HepG2 (cell line): ENCODE measurements around the gene SLC25A20. TPM values are rescaled to one million over a fixed set of nuclear protein-coding genes. Genes with fewer than 3 reads are reported as not detected.

Source experiments
- CREM ChIP-seq, 2 experiments: sonication (generic) in 1 of 2; formaldehyde crosslinking in 1 of 2; IDR thresholded peaks; 2 replicates each; pipeline versions ENCODE4 v1.4.0 to v1.6.1; 2016 to 2020; ENCODE audit warnings: antibody characterized with exemption in 1 of 2, mild to moderate bottlenecking in 1 of 2, missing genetic modification reagents in 1 of 2
- GABPB1 ChIP-seq: IDR thresholded peaks from 2 replicates; pipeline ENCODE4 v1.6.1; 2016; ENCODE audit warnings: mild to moderate bottlenecking, missing genetic modification reagents, moderate library complexity, missing compliant biosample characterization
- JUNB ChIP-seq: sonication (generic); formaldehyde crosslinking; IDR thresholded peaks from 2 replicates; pipeline ENCODE4 v1.8.0; 2022; ENCODE audit warnings: missing genetic modification reagents, mild to moderate bottlenecking, borderline replicate concordance
- KAT7 ChIP-seq: IDR thresholded peaks from 2 replicates; pipeline ENCODE4 v1.6.1; 2018; ENCODE audit warnings: borderline replicate concordance, missing compliant biosample characterization
- KLF16 ChIP-seq, 2 experiments: sonication (generic) in 1 of 2; formaldehyde crosslinking in 1 of 2; IDR thresholded peaks; 2 replicates each; pipeline versions ENCODE4 v1.6.1 to v1.8.0; 2016 to 2023; ENCODE audit warnings: missing genetic modification reagents in 2 of 2, missing compliant biosample characterization in 1 of 2
- KLF6 ChIP-seq: IDR thresholded peaks from 2 replicates; pipeline ENCODE4 v1.8.0; 2016; ENCODE audit warnings: missing biosample characterization, missing genetic modification reagents
- MIER3 ChIP-seq: IDR thresholded peaks from 2 replicates; pipeline ENCODE4 v1.6.1; 2016; ENCODE audit warnings: missing compliant biosample characterization, borderline replicate concordance
- MXD4 ChIP-seq: IDR thresholded peaks from 2 replicates; pipeline ENCODE4 v1.6.1; 2016; ENCODE audit warnings: mild to moderate bottlenecking, missing biosample characterization, missing genetic modification reagents
- MXI1 ChIP-seq: IDR thresholded peaks from 3 replicates; pipeline ENCODE4 v1.6.1; 2012; ENCODE audit warnings: low read depth, low read length, inconsistent platforms, borderline replicate concordance
- NR2F2 ChIP-seq: IDR thresholded peaks from 2 replicates; pipeline ENCODE4 v1.6.1; 2012; ENCODE audit warnings: low read depth, inconsistent platforms, borderline replicate concordance
- POLR2A ChIP-seq, 2 experiments: IDR thresholded peaks; 2 replicates each; pipeline ENCODE4 v1.6.1; 2011; ENCODE audit warnings: low read depth in 2 of 2, low read length in 2 of 2, mild to moderate bottlenecking in 1 of 2, moderate library complexity in 1 of 2; ENCODE audit not compliant: insufficient read depth in 1 of 2
- XBP1 ChIP-seq: sonication (generic); formaldehyde crosslinking; IDR thresholded peaks from 2 replicates; pipeline ENCODE4 v1.5.0; 2020; ENCODE audit warnings: missing genetic modification reagents
- YEATS4 ChIP-seq: sonication (generic); formaldehyde crosslinking; IDR thresholded peaks from 2 replicates; pipeline ENCODE4 v1.4.0; 2020; ENCODE audit warnings: missing genetic modification reagents, borderline replicate concordance
- ZBTB3 ChIP-seq: sonication (generic); formaldehyde crosslinking; IDR thresholded peaks from 2 replicates; pipeline ENCODE4 v1.4.0; 2020; ENCODE audit warnings: low read depth, mild to moderate bottlenecking, moderate library complexity, missing genetic modification reagents, borderline replicate concordance
- ZFX ChIP-seq: sonication (generic); formaldehyde crosslinking; IDR thresholded peaks from 2 replicates; pipeline ENCODE4 v1.4.0; 2020; ENCODE audit warnings: mild to moderate bottlenecking, low read depth, missing genetic modification reagents, moderate library complexity
- ZMAT3 ChIP-seq: sonication (generic); formaldehyde crosslinking; conservative IDR thresholded peaks from 2 replicates; pipeline ENCODE4 v1.7.0; 2021; ENCODE audit warnings: missing genetic modification reagents
- ZNF12 ChIP-seq: sonication (generic); formaldehyde crosslinking; IDR thresholded peaks from 2 replicates; pipeline ENCODE4 v1.5.0; 2020; ENCODE audit warnings: missing genetic modification reagents
- ZNF350 ChIP-seq: sonication (generic); formaldehyde crosslinking; IDR thresholded peaks from 2 replicates; pipeline ENCODE4 v1.4.0; 2020; ENCODE audit warnings: mild to moderate bottlenecking, low read depth, missing genetic modification reagents, borderline replicate concordance
- polyA plus RNA-seq, 8 experiments: library from polyadenylated mRNA; depleted of rRNA in 3 of 8; stranded (reverse) in 7 of 8; unstranded in 1 of 8; fragments of >200 nt; fragmentation: Illumina TruSeq in 4 of 8; extraction: Trizol in 4 of 8; gene quantifications; 2 replicates each; pipeline versions ENCODE4 v1.2.1 to v1.2.3, GENCODE V29; 2011 to 2016; ENCODE audit warnings: low read depth in 4 of 8, missing spikeins in 1 of 8, mixed read lengths in 1 of 8; ENCODE audit not compliant: insufficient read depth in 1 of 8
- total RNA-seq, 5 experiments: library from RNA; depleted of rRNA; stranded (reverse); fragments of >200 nt; fragmentation: Illumina TruSeq; extraction: Trizol; gene quantifications; 2 replicates each; pipeline ENCODE4 v1.2.3, GENCODE V29; 2016; ENCODE audit warnings: low read depth in 1 of 5
- TF ChIP-seq, protein P1 (sequence below): sonication (generic); IDR thresholded peaks from 2 replicates; pipeline ENCODE4 v1.6.1; 2016; ENCODE audit warnings: low read depth, borderline replicate concordance
- TF ChIP-seq, protein P2 (sequence below): sonication (generic); formaldehyde crosslinking; IDR thresholded peaks from 2 replicates; pipeline ENCODE4 v1.5.1; 2020; ENCODE audit warnings: mild to moderate bottlenecking, moderate library complexity, missing genetic modification reagents
- TF ChIP-seq, protein P3 (sequence below): sonication (generic); formaldehyde crosslinking; IDR thresholded peaks from 2 replicates; pipeline ENCODE4 v1.4.0; 2020; ENCODE audit warnings: missing genetic modification reagents
- TF ChIP-seq, protein P4 (sequence below): sonication (generic); formaldehyde crosslinking; IDR thresholded peaks from 2 replicates; pipeline ENCODE4 v1.4.0; 2020; ENCODE audit warnings: missing genetic modification reagents
- TF ChIP-seq, protein P5 (sequence below): sonication (generic); formaldehyde crosslinking; conservative IDR thresholded peaks from 2 replicates; pipeline ENCODE4 v1.4.0; 2020; ENCODE audit warnings: missing genetic modification reagents

SLC25A20 gene
- total and polyA plus RNA-seq, 2 of the 13 experiments (the other 11 are each of a cell fraction or from before 2014, with no cell fraction given) = 21.1 to 26.6 TPM

DNA sequence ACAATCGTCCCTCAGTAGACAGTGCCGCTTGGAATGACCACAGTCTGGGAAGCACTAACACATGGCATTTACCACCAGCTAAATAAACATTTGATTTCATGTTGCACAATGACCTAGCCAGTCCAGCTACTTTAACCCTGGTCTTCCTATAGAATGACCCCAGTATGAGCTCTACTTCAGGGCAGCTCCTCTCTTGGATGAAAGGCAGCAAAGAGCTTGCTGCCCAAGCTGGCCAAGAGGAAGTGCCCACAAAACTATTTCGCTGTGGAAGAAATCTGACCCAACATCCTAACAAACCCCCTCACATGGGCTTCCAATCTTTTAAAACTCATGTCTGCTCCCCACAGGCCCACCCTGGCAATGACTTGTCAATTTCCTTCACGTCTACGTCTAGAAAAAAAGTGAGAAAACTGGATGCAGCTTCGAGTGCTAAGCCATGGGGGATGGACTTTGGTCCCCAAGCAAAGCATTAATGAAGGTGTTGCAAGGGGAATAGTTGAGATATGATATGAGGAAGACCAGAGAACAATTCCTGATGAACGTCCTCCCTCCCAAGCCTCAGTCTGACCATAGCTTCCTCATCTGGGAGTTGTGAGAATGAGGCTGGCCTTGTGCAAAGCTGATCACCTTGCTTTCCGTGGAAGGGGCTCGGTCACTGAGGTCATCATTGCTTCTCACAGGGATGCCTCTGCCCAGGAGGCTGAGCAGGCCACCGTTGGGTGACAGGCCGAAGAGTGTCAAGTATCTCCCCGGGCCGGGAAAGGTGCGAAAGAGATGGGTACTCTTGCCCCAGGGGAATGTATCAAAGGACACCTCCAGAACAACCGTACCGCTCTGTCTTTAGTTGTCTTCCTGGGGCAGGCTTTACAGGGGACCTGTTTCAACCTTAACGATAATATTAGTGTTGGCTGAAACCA lies 964 bp downstream of the SLC25A20 start (continued):
- TF ChIP-seq NR2F2 (no peak), ZNF350 (CRISPR knock-in tag) (no peak), ZNF12 (CRISPR knock-in tag) (peak; percentile 62), KLF16 (CRISPR knock-in tag; IDR thresholded peaks at IDR 0.05) (peak in 1 of 2 experiments; percentile 46; a peak in 1 of 4 replicates), POLR2A (IDR thresholded peaks at IDR 0.05; ENCODE audit: insufficient read depth in 1 of 2, low read depth in 2 of 2, low read length in 2 of 2) (peak; percentile 39 to 82; a peak in 3 of 4 replicates), JUNB (no peak), ZFX (CRISPR knock-in tag) (peak; percentile 7), MXI1 (peak; percentile 73; the same call in 1 of the 3 replicates), GABPB1 (no peak), CREM (IDR thresholded peaks at IDR 0.05) (peak; percentile 9; the same call in 1 of the 2 replicates), CREM (CRISPR knock-in tag; IDR thresholded peaks at IDR 0.05) (no peak), MXD4 (CRISPR knock-in tag) (peak; percentile 29; the same call in 1 of the 2 replicates), MIER3 (0 out of 2 replicates have a peak, but pooled peaks have one; percentile 47), ZBTB3 (CRISPR knock-in tag) (no peak), XBP1 (CRISPR knock-in tag) (no peak), KLF6 (0 out of 2 replicates have a peak, but pooled peaks have one; percentile 46), ZMAT3 (CRISPR knock-in tag) (no peak), YEATS4 (CRISPR knock-in tag) (0 out of 2 replicates have a peak, but pooled peaks have one; percentile 41), KAT7 (CRISPR knock-in tag) (no peak)
- TF ChIP-seq, protein P1, sequence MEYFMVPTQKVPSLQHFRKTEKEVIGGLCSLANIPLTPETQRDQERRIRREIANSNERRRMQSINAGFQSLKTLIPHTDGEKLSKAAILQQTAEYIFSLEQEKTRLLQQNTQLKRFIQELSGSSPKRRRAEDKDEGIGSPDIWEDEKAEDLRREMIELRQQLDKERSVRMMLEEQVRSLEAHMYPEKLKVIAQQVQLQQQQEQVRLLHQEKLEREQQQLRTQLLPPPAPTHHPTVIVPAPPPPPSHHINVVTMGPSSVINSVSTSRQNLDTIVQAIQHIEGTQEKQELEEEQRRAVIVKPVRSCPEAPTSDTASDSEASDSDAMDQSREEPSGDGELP = peak; percentile 69
- TF ChIP-seq, protein P2, sequence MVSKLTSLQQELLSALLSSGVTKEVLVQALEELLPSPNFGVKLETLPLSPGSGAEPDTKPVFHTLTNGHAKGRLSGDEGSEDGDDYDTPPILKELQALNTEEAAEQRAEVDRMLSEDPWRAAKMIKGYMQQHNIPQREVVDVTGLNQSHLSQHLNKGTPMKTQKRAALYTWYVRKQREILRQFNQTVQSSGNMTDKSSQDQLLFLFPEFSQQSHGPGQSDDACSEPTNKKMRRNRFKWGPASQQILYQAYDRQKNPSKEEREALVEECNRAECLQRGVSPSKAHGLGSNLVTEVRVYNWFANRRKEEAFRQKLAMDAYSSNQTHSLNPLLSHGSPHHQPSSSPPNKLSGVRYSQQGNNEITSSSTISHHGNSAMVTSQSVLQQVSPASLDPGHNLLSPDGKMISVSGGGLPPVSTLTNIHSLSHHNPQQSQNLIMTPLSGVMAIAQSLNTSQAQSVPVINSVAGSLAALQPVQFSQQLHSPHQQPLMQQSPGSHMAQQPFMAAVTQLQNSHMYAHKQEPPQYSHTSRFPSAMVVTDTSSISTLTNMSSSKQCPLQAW (CRISPR knock-in tag) = no peak
- TF ChIP-seq, protein P3, sequence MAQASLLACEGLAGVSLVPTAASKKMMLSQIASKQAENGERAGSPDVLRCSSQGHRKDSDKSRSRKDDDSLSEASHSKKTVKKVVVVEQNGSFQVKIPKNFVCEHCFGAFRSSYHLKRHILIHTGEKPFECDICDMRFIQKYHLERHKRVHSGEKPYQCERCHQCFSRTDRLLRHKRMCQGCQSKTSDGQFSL = 0 out of 2 replicates have a peak, but pooled peaks have one; percentile 26
- TF ChIP-seq, protein P4, sequence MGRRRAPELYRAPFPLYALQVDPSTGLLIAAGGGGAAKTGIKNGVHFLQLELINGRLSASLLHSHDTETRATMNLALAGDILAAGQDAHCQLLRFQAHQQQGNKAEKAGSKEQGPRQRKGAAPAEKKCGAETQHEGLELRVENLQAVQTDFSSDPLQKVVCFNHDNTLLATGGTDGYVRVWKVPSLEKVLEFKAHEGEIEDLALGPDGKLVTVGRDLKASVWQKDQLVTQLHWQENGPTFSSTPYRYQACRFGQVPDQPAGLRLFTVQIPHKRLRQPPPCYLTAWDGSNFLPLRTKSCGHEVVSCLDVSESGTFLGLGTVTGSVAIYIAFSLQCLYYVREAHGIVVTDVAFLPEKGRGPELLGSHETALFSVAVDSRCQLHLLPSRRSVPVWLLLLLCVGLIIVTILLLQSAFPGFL = no peak
- TF ChIP-seq, protein P5, sequence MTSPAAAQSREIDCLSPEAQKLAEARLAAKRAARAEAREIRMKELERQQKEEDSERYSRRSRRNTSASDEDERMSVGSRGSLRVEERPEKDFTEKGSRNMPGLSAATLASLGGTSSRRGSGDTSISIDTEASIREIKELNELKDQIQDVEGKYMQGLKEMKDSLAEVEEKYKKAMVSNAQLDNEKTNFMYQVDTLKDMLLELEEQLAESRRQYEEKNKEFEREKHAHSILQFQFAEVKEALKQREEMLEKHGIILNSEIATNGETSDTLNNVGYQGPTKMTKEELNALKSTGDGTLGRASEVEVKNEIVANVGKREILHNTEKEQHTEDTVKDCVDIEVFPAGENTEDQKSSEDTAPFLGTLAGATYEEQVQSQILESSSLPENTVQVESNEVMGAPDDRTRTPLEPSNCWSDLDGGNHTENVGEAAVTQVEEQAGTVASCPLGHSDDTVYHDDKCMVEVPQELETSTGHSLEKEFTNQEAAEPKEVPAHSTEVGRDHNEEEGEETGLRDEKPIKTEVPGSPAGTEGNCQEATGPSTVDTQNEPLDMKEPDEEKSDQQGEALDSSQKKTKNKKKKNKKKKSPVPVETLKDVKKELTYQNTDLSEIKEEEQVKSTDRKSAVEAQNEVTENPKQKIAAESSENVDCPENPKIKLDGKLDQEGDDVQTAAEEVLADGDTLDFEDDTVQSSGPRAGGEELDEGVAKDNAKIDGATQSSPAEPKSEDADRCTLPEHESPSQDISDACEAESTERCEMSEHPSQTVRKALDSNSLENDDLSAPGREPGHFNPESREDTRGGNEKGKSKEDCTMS = no peak
